GM19238 (cell line): ENCODE measurements around the gene EIF4EBP2.
A peak's percentile ranks its signal among the peaks of the same experiment; 100 is the strongest.

ENCODE experiments used
- DNase-seq: peaks from one replicate; pipeline ENCODE4 v3.0.0; 2011; ENCODE audit warnings: low spot score; ENCODE audit not compliant: insufficient read length

Gene EIF4EBP2, protein sequence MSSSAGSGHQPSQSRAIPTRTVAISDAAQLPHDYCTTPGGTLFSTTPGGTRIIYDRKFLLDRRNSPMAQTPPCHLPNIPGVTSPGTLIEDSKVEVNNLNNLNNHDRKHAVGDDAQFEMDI

GRCh38 chr10:70404036-70404786 is at the start of gene EIF4EBP2:
TSS of gene EIF4EBP2 (plus strand) at chr10:70404145. CDS start at chr10:70404402, 257 bp downstream.
- DNase-seq, result peak; percentile 89

DNA sequence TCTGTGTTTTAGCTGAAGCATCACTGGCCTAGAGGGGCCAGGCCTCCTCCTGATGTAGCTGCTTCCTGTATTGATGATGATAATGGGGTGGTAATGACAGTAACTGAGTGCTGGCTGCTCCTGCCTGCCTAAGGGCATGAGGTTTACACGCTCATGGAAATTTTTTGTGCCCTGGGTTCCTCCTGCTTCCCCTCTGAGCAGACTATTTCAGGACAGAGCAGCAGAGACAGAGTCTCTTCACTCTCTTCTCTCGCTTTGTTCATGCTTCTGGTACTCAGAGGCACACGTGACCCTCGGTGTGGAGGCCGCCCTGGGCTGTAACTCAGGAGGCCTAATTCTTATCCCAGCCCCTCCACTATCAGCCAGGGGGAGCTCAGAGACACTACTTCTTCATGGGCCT is 49.4 kb upstream of the EIF4EBP2 start:
- no peak for DNase-seq

DNA sequence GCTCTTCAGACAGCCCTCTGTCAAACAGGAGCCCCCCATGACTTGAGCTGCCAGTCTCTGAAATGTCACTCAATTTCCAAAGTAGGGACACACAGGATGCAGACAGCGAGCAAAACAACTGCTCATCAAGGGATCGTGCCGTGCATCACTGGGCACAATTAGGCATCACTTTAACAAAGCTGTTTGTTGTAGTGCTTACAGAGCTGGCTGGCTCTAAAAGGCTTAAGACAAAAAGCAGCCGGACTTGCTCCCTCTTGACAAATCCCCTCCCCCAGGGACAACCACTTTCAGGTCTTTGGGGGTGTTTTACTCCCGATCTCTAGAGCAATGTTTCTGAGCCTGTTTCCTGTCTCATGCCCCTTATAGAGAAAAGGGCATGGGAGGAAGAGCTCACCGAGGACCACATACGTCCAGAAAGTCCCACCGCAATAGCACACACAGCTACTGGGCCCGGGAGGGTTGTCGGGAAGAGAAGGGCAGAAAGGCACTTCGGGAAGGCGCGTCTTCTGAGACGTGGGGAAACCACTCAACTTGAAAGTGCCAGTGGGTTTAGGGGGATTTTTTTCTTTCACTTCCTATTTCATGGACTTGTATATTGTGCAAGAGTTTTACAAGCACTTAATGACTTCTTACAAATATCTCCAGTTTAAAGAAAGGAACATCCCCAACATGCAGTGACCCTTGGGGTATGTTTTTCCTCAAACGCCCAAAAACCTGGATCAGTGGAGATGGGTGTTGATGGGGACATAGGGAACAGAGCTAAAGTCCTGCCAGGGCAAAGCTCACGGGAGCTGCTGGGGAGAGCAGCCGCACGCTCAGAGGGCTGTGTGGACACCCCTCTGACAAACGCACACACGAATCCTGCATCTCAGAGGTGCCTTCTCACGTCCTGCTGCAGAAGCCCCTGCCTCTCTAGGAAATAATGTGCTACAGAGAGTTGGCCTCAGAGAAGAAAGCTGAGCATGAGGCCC is 48.6 kb upstream of the EIF4EBP2 start:
- DNase-seq, result peak; percentile 36

DNA sequence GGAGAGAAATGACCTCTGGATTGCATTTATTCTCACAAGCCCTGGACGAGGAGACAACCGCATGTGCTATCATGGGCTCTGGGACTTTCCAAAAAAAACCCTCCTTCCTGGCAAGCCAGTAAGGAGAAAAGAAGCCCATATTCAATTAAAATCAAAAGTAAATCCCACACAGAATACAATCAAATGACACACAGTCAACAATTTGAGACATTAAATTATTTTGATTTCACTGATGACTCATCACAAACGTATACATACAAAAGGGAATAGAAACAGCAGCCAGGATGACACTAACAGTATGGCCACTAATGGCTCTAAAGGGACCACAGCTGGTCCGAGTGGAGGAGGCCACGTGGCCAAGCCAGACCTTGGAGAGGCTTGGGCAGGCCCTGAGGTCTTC is 46.4 kb upstream of the EIF4EBP2 start:
- DNase-seq, result no peak

- no peak for DNase-seq
Observed at GRCh38 chr10:70358446-70358845, 45.5 kb upstream of the EIF4EBP2 start.

- DNase-seq, result no peak
Observed at GRCh38 chr10:70359017-70359550, 44.9 kb upstream of the EIF4EBP2 start.

DNA sequence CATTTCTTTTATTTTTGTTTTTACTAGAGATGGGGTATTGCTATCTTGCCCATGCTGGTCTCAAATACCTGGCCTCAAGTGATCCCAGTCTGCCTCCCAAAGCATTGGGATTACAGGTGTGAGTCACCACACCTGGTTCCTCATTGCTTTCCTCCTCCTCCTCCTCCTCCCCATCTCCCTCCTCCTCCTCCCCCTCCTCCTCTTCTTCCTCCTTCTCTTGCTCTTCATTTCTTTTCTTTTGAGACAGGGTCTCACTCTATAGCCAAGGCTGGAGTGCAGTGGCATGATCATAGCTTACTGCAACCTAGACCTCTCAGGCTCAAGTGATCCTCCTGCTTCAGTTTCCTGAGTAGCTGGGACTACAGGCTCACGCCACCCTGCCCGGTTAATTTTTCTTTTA is 43.7 kb upstream of the EIF4EBP2 start:
- DNase-seq, result no peak

- DNase-seq, result no peak
Observed at GRCh38 chr10:70362328-70362727, 41.6 kb upstream of the EIF4EBP2 start.

GRCh38 chr10:70363292-70363691 is 40.7 kb upstream of the EIF4EBP2 start:
- DNase-seq, result no peak

- DNase-seq, result peak; percentile 78
Observed at GRCh38 chr10:70363971-70364771, 39.8 kb upstream of the EIF4EBP2 start.

DNA sequence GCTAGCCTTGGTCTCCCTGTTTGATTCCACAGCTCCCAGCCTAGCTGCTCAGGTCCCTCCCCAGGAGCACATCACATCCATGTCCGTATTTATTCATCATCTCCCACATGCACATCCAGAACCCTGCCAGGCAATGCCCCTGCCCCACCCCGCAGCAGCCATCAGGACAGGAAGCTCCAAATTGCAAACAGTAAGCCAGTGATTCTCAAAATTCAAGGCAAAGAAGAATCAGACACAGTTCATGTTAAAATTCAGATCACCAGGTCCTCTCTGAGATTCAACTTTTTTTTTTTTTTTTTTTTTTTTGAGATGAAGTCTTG is 39.2 kb upstream of the EIF4EBP2 start:
- DNase-seq, result no peak

DNA sequence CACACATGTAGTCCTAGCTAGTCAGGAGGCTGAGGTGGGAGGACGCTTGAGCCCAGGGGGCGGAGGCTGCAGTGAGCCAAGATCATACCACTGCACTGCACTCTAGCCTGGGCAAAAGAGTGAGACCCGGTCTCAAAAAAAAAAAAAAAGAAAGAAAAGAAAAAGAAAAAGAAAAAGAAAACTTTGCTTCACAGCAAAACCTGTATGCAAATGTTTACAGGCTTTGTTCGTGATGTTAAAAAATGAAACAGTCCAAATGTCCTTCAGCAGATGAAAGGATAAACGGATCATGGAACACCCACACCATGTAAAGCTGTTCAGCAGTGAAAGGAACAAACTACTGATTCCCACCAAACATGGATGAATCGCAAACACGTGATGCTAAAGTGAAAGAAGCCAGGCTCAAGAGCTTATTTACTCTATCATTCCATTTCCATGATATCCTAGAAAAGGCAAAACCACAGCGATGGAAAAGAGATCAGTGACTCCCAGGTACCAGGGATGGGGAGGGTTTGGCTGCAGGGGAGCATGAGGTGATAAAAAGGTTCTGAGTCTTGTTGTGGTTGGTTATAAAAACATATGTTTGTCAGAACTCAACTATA is 36.6 kb upstream of the EIF4EBP2 start:
- DNase-seq, result no peak

DNA sequence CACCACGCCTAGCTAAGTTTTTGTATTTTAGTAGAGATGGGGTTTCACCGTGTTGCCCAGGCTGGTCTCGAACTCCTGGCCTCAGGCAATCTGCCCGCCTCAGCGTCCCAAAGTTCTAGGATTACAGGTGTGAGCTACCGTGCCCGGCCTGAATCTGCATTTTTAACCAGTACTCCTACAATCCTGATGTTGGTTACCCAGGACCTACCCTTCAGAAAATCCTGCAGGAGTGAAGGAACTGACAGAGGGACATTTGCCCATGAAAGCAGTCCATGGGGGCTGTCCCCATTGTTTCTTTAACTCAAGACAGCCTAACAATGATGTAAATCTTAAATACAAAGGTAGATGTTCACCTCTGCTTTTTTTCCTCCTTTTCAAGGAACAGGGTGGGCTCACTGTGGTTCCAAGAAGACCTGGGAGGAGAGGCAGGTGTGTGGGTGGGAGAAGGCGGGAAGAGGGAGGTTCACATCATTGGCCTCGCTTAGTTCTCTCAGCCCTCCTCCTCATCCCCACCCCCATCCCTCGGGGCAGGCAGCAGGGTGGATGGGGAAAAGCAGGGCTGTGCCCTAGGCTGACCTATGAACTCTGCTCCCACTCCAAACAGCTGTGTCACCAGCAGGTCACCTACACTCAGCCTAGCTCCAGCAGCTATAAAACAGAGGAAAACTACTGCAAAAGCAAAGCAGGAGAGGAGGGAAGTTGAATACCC is 35.0 kb upstream of the EIF4EBP2 start:
- DNase-seq, result no peak

DNA sequence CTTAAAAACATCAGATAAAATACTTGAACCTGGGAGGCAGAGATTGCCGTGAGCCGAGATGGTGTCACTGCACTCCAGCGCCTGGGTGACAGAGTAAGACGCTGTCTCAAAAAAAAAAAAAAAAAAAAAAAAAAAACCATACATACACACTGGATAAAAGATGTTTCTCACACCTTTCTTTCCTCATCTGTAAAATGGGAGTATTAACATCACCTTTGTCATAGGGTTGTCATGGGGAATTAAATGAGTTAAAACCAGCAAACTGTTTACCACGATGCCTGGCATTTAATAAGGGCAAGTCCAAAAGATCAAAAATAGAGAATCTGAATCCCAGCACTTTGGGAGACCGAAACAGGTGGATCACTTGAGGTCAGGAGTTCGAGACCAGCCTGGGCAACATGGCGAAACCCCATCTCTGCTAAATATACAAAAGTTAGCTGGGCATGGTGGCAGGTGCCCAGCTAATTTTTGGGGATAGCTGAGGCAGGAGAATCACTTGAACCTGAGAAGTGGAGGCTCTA is 34.4 kb upstream of the EIF4EBP2 start:
- DNase-seq, result no peak

GRCh38 chr10:70370766-70371165 is 33.2 kb upstream of the EIF4EBP2 start:
- no peak for DNase-seq

- DNase-seq, result no peak
Observed at GRCh38 chr10:70371846-70372245, 32.1 kb upstream of the EIF4EBP2 start.

GRCh38 chr10:70374775-70375614 is 28.9 kb upstream of the EIF4EBP2 start:
- no peak for DNase-seq

GRCh38 chr10:70376436-70377378 is 27.2 kb upstream of the EIF4EBP2 start:
- no peak for DNase-seq
